GM12892 (cell line): ENCODE results near the gene ARID5A.
A peak's percentile ranks its signal among the peaks of the same experiment; 100 is the strongest.

Experiments used
- DNase-seq: peaks from one replicate; pipeline ENCODE4 v3.0.0; 2011; ENCODE audit not compliant: insufficient read length
- FAIRE-seq: peaks from 2 replicates; lab custom pipeline; 2011; peaks lifted over from hg19 to GRCh38; lab: Jason Lieb, UNC
- POLR2A ChIP-seq: IDR thresholded peaks from 2 replicates; pipeline ENCODE4 v1.6.1; 2011; ENCODE audit warnings: low read depth, low read length, control low read depth
- POLR2AphosphoS5 ChIP-seq: IDR thresholded peaks from 2 replicates; pipeline ENCODE4 v1.6.1; 2011; ENCODE audit warnings: low read depth, low read length, control low read depth
- TAF1 ChIP-seq: IDR thresholded peaks from 2 replicates; pipeline ENCODE4 v1.6.1; 2011; ENCODE audit warnings: low read depth, mild to moderate bottlenecking, control low read depth, low read length, borderline replicate concordance

The ARID5A gene

DNA sequence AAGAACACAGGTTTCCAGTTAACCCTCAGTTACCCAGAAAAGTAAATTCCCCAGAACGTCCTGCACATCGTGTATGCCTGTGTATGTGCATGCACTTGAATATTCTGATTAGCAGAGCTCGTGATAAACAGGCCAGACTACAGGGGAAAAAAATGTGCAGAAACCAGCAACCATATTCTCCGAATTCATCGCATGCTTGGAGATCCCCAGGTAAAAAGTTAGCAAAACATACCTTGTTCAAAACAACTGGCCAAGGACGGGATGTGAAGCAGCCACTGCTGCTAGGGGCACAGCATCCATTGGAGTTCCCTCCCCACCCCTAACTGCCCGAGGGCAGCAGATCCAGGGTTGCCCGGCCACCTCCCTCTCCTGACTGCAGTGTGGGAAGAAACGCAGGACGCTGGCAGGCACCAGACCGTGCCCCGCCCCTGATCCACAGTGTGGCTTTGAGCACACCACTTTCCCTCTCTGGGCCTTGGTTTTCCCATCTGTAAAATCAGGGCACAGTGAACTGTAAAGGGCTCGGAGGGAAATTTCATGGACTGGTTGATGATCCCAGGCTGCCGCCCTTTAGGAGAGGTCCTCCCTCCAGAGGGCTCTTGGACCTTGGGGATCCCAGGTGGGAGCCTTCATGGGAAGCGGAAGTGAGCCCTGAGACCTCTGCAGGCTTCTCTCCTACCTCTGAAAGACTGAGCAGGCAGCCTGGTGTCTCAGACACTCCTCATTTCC lies 11.9 kb upstream of the ARID5A start:
- TF ChIP-seq POLR2AphosphoS5 (no peak), TAF1 (no peak), POLR2A (no peak)
- no peak for FAIRE-seq

DNA sequence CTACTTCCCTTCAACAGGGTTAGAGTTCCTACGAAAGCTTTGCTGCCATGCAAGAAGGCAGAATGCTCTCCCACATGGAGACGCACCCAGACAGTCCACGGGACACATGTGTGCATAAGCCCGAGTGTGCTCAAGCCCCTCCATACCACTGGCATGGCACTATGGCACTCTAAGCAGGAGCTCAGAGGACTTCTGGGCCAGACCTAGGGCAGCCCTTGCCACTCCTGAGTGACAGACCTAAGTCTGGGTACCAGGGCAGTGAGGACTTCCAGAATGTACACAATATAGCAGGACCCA lies 11.4 kb upstream of the ARID5A start:
- no peak for TF ChIP-seq TAF1
- no peak for TF ChIP-seq POLR2A
- no peak for TF ChIP-seq POLR2AphosphoS5
- FAIRE-seq (peak; percentile 85), DNase-seq (no peak)

More for the DNA sequence above, 11.9 kb upstream of the ARID5A start:
- DNase-seq, result no peak

GRCh38 chr2:96526101-96526591 lies 10.4 kb upstream of the ARID5A start:
- no peak for FAIRE-seq
- TF ChIP-seq POLR2A, result no peak
- no peak for TF ChIP-seq POLR2AphosphoS5
- TF ChIP-seq TAF1, result no peak
- no peak for DNase-seq

GRCh38 chr2:96526615-96527285 lies 9.8 kb upstream of the ARID5A start:
- TF ChIP-seq POLR2AphosphoS5 (no peak; the same call in 1 of the 2 replicates), POLR2A (no peak), TAF1 (no peak)
- FAIRE-seq (no peak), DNase-seq (no peak)

GRCh38 chr2:96527286-96528005 lies 9.1 kb upstream of the ARID5A start:
- FAIRE-seq (peak; percentile 87), DNase-seq (peak; percentile 79)
- TF ChIP-seq POLR2A, result peak; percentile 61; the same call in 1 of the 2 replicates
- 0 out of 2 replicates have a peak, but pooled peaks have one; percentile 25 for TF ChIP-seq TAF1
- TF ChIP-seq POLR2AphosphoS5, result no peak

- DNase-seq (no peak), FAIRE-seq (peak; percentile 51)
- TF ChIP-seq POLR2A (no peak), TAF1 (no peak), POLR2AphosphoS5 (no peak)
Measured at GRCh38 chr2:96528006-96528699, 8.4 kb upstream of the ARID5A start.

DNA sequence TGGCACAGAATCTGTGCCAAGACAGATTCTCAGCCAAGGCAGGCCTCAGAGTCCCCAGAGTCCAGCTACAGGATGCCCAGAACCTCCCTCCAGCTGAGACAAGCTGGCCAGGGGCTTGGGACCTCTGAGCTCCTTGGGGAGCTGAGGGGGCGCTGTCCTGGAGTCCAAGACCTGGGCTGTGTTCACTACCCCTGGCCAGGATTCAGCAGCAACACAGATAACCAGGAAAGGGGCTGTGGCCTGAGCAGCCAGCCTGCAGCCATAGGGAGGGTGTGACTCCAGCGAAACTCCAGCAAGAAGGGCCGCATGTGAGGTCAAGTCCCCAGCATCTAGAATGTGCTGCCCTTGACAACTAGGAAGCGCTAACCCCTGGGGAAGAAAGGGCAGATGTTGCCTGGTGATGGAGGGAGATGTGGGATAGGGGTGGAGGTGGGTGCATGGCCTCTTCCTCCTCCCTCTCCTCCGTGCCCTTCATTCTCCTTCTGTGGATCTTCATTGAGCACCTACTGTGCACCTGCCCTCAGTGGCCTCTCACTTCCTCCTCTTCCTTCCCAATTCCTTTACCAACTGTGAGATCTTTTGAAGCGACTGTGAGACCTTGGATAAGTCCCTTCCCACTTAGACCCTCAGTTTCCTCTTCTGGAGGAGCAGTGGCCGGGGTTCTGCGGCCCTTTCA lies 7.7 kb upstream of the ARID5A start:
- TF ChIP-seq POLR2AphosphoS5, result no peak
- no peak for TF ChIP-seq TAF1
- TF ChIP-seq POLR2A, result no peak
- DNase-seq (no peak), FAIRE-seq (no peak)

GRCh38 chr2:96529376-96530143 lies 7.0 kb upstream of the ARID5A start:
- TF ChIP-seq POLR2AphosphoS5, result no peak
- TF ChIP-seq TAF1, result no peak
- TF ChIP-seq POLR2A, result no peak
- DNase-seq (no peak), FAIRE-seq (no peak)

DNA sequence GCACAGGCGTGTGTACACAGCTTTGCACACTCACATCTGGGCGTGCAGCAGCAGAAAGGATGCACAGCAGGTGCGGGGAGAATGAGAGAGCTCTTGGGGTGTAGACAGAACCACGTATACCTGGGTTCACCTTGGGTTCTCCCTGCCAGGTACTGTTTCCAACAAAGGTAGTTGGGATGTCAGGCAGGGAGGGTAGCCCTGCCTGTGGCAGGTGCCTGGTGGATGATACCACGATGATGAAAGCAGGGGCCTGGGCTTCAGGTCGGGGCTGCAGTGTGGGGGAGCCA lies 6.5 kb upstream of the ARID5A start:
- no peak for FAIRE-seq

More for the DNA sequence above, 6.5 kb upstream of the ARID5A start:
- no peak for DNase-seq
- no peak for TF ChIP-seq POLR2A
- TF ChIP-seq TAF1, result no peak
- no peak for TF ChIP-seq POLR2AphosphoS5
